ENCODE results near the gene SEMA3E. TPM values are rescaled to one million over a fixed set of nuclear protein-coding genes. Genes with fewer than 3 reads are reported as not detected.

SEMA3E gene
- polyA plus RNA-seq, 1 of the 3 experiments (the other 2 are of a cell fraction): under 0.01 TPM

GRCh38 chr7:83643012-83643411 is 5.9 kb downstream of the SEMA3E start:
- Histone ChIP-seq H3K9me3 (no peaks in the 10 kb centered on the region), H3K4me2 (no peak overlapping the region), H3F3A (replicated peaks; ENCODE audit: insufficient read depth) (no peaks in the 10 kb centered on the region), H3K9me2 (no peaks in the 10 kb centered on the region), H3K4me3 (ENCODE audit: low read depth in 2 of 2, low read length in 1 of 2) (no peak overlapping the region), H3K4me1 (ENCODE audit: control insufficient read depth in 1 of 2, insufficient read depth in 2 of 2, low read depth in 1 of 2, low read length in 1 of 2) (no peaks in the 10 kb centered on the region; a peak in 1 of 4 replicates), H3K79me2 (ENCODE audit: insufficient read depth) (no peaks in the 10 kb centered on the region), H2AFZ (ENCODE audit: low read depth) (no peak overlapping the region), H4K20me1 (ENCODE audit: insufficient read depth) (no peaks in the 10 kb centered on the region), H3K9ac (no peak overlapping the region), H3K27me3 (ENCODE audit: insufficient read depth) (no peaks in the 10 kb centered on the region), H3K27ac (ENCODE audit: low read depth in 2 of 2, low read length in 1 of 2) (no peak overlapping the region), H3K36me3 (replicated peaks in 1 of 2; ENCODE audit: control insufficient read depth in 1 of 2, insufficient read depth in 2 of 2, low read length in 1 of 2) (no peaks in the 10 kb centered on the region)
- TF ChIP-seq FOXJ3 (CRISPR knock-in tag; IDR thresholded peaks at IDR 0.05): no peak
- no peak for TF ChIP-seq ELF1 (IDR thresholded peaks at IDR 0.05)
- TF ChIP-seq NFIC (IDR thresholded peaks at IDR 0.05; ENCODE audit: borderline replicate concordance): no peak
- TF ChIP-seq MAX (IDR thresholded peaks at IDR 0.05; ENCODE audit: low read depth): no peak
- ChIA-PET CTCF (interaction anchor here (1.1 to 1.4 kb wide), 2 partner anchors 13 to 14 kb away, joined by 3 to 6 read pairs; no protein-coding TSS in a partner anchor), POLR2A (no interaction called here)
- no peak for DNase-seq

GRCh38 chr7:83640731-83641537 is 8.0 kb downstream of the SEMA3E start:
- H3K4me2 ChIP-seq: no peak overlapping the region
- no peak for TF ChIP-seq MXI1 (IDR thresholded peaks at IDR 0.05; ENCODE audit: low read depth, low read length)
- TF ChIP-seq POLR2AphosphoS5 (IDR thresholded peaks at IDR 0.05; ENCODE audit: low read depth, low read length): no peak
- no peak for TF ChIP-seq TCF12 (IDR thresholded peaks at IDR 0.05)
- TF ChIP-seq NRF1 (IDR thresholded peaks at IDR 0.05; ENCODE audit: low read depth, low read length): no peak
- TF ChIP-seq TEAD4 (IDR thresholded peaks at IDR 0.05; ENCODE audit: borderline replicate concordance, insufficient read depth): no peak
- no peak for TF ChIP-seq CTCF (IDR thresholded peaks at IDR 0.05)
- TF ChIP-seq SIN3A (IDR thresholded peaks at IDR 0.05; ENCODE audit: borderline replicate concordance, low read depth, low read length): no peak
- no peak for TF ChIP-seq IRF3 (IDR thresholded peaks at IDR 0.05; ENCODE audit: low read depth, low read length)
- no peak for TF ChIP-seq RAD21 (IDR thresholded peaks at IDR 0.05; ENCODE audit: low read length)
- no peak for TF ChIP-seq FOXJ3 (CRISPR knock-in tag; IDR thresholded peaks at IDR 0.05)
- no peak for TF ChIP-seq RXRA (IDR thresholded peaks at IDR 0.05; ENCODE audit: borderline replicate concordance, low read depth)
- no peak for TF ChIP-seq JUND (IDR thresholded peaks at IDR 0.05)
- TF ChIP-seq USF1 (IDR thresholded peaks at IDR 0.05; ENCODE audit: borderline replicate concordance, low read depth): no peak
- TF ChIP-seq GABPA (IDR thresholded peaks at IDR 0.05; ENCODE audit: low read depth): no peak
- TF ChIP-seq EZH2phosphoT487 (IDR thresholded peaks at IDR 0.05; ENCODE audit: borderline replicate concordance, low read depth): no peak
- H3K27me3 ChIP-seq (ENCODE audit: insufficient read depth): no peaks in the 10 kb centered on the region
- H2AFZ ChIP-seq (ENCODE audit: low read depth): no peak overlapping the region
- no peaks in the 10 kb centered on the region for H3F3A ChIP-seq (replicated peaks; ENCODE audit: insufficient read depth)
- WGBS (ENCODE audit: low lambda C conversion rate): 97% methylated on average over 1 of the region's 1 CpG
- H3K27ac ChIP-seq (ENCODE audit: low read depth in 2 of 2, low read length in 1 of 2): no peak overlapping the region
- no peaks in the 10 kb centered on the region for H4K20me1 ChIP-seq (ENCODE audit: insufficient read depth)
- no peaks in the 10 kb centered on the region; a peak in 1 of 4 replicates for H3K4me1 ChIP-seq (ENCODE audit: control insufficient read depth in 1 of 2, insufficient read depth in 2 of 2, low read depth in 1 of 2, low read length in 1 of 2)
- CTCF ChIA-PET: interaction anchor here (1.1 to 3.0 kb wide), 4 partner anchors 11 to 231 kb away, joined by 4 to 10 read pairs (median 6); no protein-coding TSS in a partner anchor
- no peaks in the 10 kb centered on the region for H3K9me3 ChIP-seq
- DNase-seq: no peak
- H3K4me3 ChIP-seq (ENCODE audit: low read depth in 2 of 2, low read length in 1 of 2): no peak overlapping the region
- no peaks in the 10 kb centered on the region for H3K79me2 ChIP-seq (ENCODE audit: insufficient read depth)
- H3K36me3 ChIP-seq (replicated peaks in 1 of 2; ENCODE audit: control insufficient read depth in 1 of 2, insufficient read depth in 2 of 2, low read length in 1 of 2): no peaks in the 10 kb centered on the region
- H3K9me2 ChIP-seq: no peaks in the 10 kb centered on the region
- H3K9ac ChIP-seq: no peak overlapping the region
- POLR2A ChIA-PET: no interaction called here

Data from SK-N-SH (cell line).